SU-DHL-6 (cell line): ENCODE data around the gene PNMA1.

ENCODE experiments used
- CTCF ChIP-seq: fragments of 200-600 bp; sonication (generic); IDR thresholded peaks from one replicate; pipeline ENCODE4 v1.5.1; 2017; ENCODE audit warnings: antibody characterized with exemption, mild to moderate bottlenecking, low read length, moderate library complexity; ENCODE audit not compliant: insufficient read depth, poor library complexity, severe bottlenecking
- EZH2phosphoT487 ChIP-seq: fragments of 200-600 bp; sonication (generic), shearing (Covaris generic); conservative IDR thresholded peaks from 2 replicates; pipeline ENCODE4 v1.6.1; 2018; ENCODE audit warnings: mild to moderate bottlenecking, antibody characterized with exemption, low read length, moderate library complexity, mixed read lengths

DNA sequence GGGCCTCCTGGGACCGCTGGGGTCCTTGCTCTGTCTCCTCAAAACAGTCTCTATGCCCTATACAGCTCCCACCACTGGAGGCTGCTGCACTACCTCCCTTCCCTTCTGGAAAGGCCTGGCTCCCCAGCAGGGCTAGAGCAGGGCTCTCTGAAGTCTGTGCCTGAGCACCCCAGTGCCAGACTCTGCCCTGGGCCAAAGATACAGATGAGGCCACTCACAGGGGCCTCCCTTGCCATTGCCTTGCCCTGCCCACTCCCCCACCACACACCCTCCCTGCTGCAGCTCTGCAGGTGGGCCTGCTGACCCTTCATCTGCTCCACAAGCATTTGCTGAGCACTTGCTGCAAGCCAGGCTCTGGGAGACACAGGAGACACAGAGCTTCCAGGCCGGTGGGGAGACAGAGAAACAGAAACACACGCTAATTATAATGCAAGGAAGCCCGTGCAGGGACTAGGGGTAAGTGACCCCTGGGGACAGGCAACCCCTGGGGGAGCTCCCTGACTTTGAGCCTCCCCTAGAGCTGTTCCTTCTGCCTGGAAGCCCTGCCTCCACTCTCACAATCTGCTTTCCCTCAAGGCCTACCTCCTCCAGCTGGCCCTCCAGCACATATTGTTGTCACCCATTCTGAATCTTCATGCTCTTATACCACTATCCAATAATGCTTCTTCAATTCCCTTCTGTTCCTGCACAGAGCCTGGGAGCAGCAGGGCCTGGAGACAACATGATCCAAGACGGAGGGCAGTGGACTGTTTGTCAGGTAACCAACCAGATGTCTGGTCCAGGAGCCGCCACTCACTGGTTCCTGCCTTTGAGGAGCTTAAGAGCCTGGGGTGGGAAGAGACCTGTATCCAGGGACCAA lies 32.6 kb upstream of the PNMA1 start:
- no peak for TF ChIP-seq CTCF
- no peak for TF ChIP-seq EZH2phosphoT487
